ENCODE results near the gene PRDM15.

PRDM15 gene

GRCh38 chr21:41815652-41816582 lies 63.2 kb downstream of the PRDM15 start:
- H3K4me1 Mint-ChIP-seq (ENCODE audit: low read depth): no peaks in the 10 kb centered on the region
- no peaks in the 10 kb centered on the region for H3K9me3 Mint-ChIP-seq
- H3K27me3 Mint-ChIP-seq: no peaks in the 10 kb centered on the region

GRCh38 chr21:41813226-41813625 lies 65.9 kb downstream of the PRDM15 start:
- Mint-ChIP-seq H3K9me3 (no peaks in the 10 kb centered on the region), H3K4me3 (no peak overlapping the region), H3K4me1 (ENCODE audit: low read depth) (no peaks in the 10 kb centered on the region), H3K27ac (no peak overlapping the region), H3K27me3 (no peaks in the 10 kb centered on the region), H3K36me3 (ENCODE audit: low read depth) (peaks cover 52% of the 10 kb centered on the region)

More at GRCh38 chr21:41815652-41816582, 63.2 kb downstream of the PRDM15 start:
- Mint-ChIP-seq H3K4me3 (no peak overlapping the region), H3K27ac (no peak overlapping the region), H3K36me3 (ENCODE audit: low read depth) (peaks cover 45% of the 10 kb centered on the region)

- H3K4me3 Mint-ChIP-seq: no peak overlapping the region
- no peaks in the 10 kb centered on the region for H3K9me3 Mint-ChIP-seq
- no peaks in the 10 kb centered on the region for H3K4me1 Mint-ChIP-seq (ENCODE audit: low read depth)
- H3K36me3 Mint-ChIP-seq (ENCODE audit: low read depth): peaks cover 55% of the 10 kb centered on the region
- H3K27ac Mint-ChIP-seq: no peak overlapping the region
- H3K27me3 Mint-ChIP-seq: no peaks in the 10 kb centered on the region
Measured at GRCh38 chr21:41812679-41813078, 66.5 kb downstream of the PRDM15 start.

GRCh38 chr21:41810597-41810932 lies 68.6 kb downstream of the PRDM15 start:
- peaks cover 60% of the 10 kb centered on the region for H3K36me3 Mint-ChIP-seq (ENCODE audit: low read depth)
- H3K27ac Mint-ChIP-seq: no peak overlapping the region
- no peaks in the 10 kb centered on the region for H3K27me3 Mint-ChIP-seq
- H3K9me3 Mint-ChIP-seq: peaks cover 5% of the 10 kb centered on the region
- no peaks in the 10 kb centered on the region for H3K4me1 Mint-ChIP-seq (ENCODE audit: low read depth)
- no peak overlapping the region for H3K4me3 Mint-ChIP-seq

GRCh38 chr21:41809891-41810596 lies 69.1 kb downstream of the PRDM15 start:
- no peaks in the 10 kb centered on the region for H3K27me3 Mint-ChIP-seq
- H3K36me3 Mint-ChIP-seq (ENCODE audit: low read depth): peaks cover 58% of the 10 kb centered on the region
- no peaks in the 10 kb centered on the region for H3K4me1 Mint-ChIP-seq (ENCODE audit: low read depth)
- H3K4me3 Mint-ChIP-seq: no peak overlapping the region
- no peak overlapping the region for H3K27ac Mint-ChIP-seq
- peaks cover 5% of the 10 kb centered on the region for H3K9me3 Mint-ChIP-seq

- no peaks in the 10 kb centered on the region for H3K27me3 Mint-ChIP-seq
- peaks cover 5% of the 10 kb centered on the region for H3K9me3 Mint-ChIP-seq
- no peak overlapping the region for H3K27ac Mint-ChIP-seq
- H3K36me3 Mint-ChIP-seq (ENCODE audit: low read depth): peaks cover 57% of the 10 kb centered on the region
- H3K4me3 Mint-ChIP-seq: no peak overlapping the region
- H3K4me1 Mint-ChIP-seq (ENCODE audit: low read depth): no peaks in the 10 kb centered on the region
Measured at GRCh38 chr21:41808846-41809245, 70.3 kb downstream of the PRDM15 start.

- H3K27me3 Mint-ChIP-seq: no peaks in the 10 kb centered on the region
- peaks cover 50% of the 10 kb centered on the region for H3K36me3 Mint-ChIP-seq (ENCODE audit: low read depth)
- no peak overlapping the region for H3K27ac Mint-ChIP-seq
- no peaks in the 10 kb centered on the region for H3K4me1 Mint-ChIP-seq (ENCODE audit: low read depth)
- H3K9me3 Mint-ChIP-seq: peaks cover 5% of the 10 kb centered on the region
- no peak overlapping the region for H3K4me3 Mint-ChIP-seq
Measured at GRCh38 chr21:41808094-41808493, 71.0 kb downstream of the PRDM15 start.

- peak overlapping the region; percentile 2 for H3K27ac Mint-ChIP-seq
- no peak overlapping the region for H3K4me3 Mint-ChIP-seq
- no peaks in the 10 kb centered on the region for H3K27me3 Mint-ChIP-seq
- peaks cover 5% of the 10 kb centered on the region for H3K9me3 Mint-ChIP-seq
- H3K4me1 Mint-ChIP-seq (ENCODE audit: low read depth): no peaks in the 10 kb centered on the region
- H3K36me3 Mint-ChIP-seq (ENCODE audit: low read depth): peaks cover 55% of the 10 kb centered on the region
Measured at GRCh38 chr21:41806773-41807172, 72.4 kb downstream of the PRDM15 start.

- Mint-ChIP-seq H3K4me3 (no peak overlapping the region), H3K9me3 (peaks cover 5% of the 10 kb centered on the region), H3K27me3 (no peaks in the 10 kb centered on the region), H3K4me1 (ENCODE audit: low read depth) (no peaks in the 10 kb centered on the region), H3K36me3 (ENCODE audit: low read depth) (peaks cover 56% of the 10 kb centered on the region), H3K27ac (no peak overlapping the region)
Measured at GRCh38 chr21:41805643-41806042, 73.5 kb downstream of the PRDM15 start.

GRCh38 chr21:41805038-41805437 lies 74.1 kb downstream of the PRDM15 start:
- H3K27ac Mint-ChIP-seq: no peak overlapping the region
- no peaks in the 10 kb centered on the region for H3K27me3 Mint-ChIP-seq
- H3K4me3 Mint-ChIP-seq: no peak overlapping the region
- no peaks in the 10 kb centered on the region for H3K4me1 Mint-ChIP-seq (ENCODE audit: low read depth)
- peaks cover 56% of the 10 kb centered on the region for H3K36me3 Mint-ChIP-seq (ENCODE audit: low read depth)
- peaks cover 5% of the 10 kb centered on the region for H3K9me3 Mint-ChIP-seq

- H3K4me1 Mint-ChIP-seq (ENCODE audit: low read depth): no peaks in the 10 kb centered on the region
- H3K4me3 Mint-ChIP-seq: no peak overlapping the region
- no peaks in the 10 kb centered on the region for H3K27me3 Mint-ChIP-seq
- no peak overlapping the region for H3K27ac Mint-ChIP-seq
- peaks cover 59% of the 10 kb centered on the region for H3K36me3 Mint-ChIP-seq (ENCODE audit: low read depth)
- H3K9me3 Mint-ChIP-seq: peaks cover 5% of the 10 kb centered on the region
Measured at GRCh38 chr21:41804381-41804780, 74.8 kb downstream of the PRDM15 start.

- Mint-ChIP-seq H3K36me3 (ENCODE audit: low read depth) (peaks cover 60% of the 10 kb centered on the region), H3K27ac (no peak overlapping the region), H3K9me3 (peaks cover 5% of the 10 kb centered on the region), H3K4me1 (ENCODE audit: low read depth) (no peaks in the 10 kb centered on the region), H3K27me3 (no peaks in the 10 kb centered on the region), H3K4me3 (no peak overlapping the region)
Measured at GRCh38 chr21:41803316-41803715, 75.8 kb downstream of the PRDM15 start.

GRCh38 chr21:41802684-41803083 lies 76.5 kb downstream of the PRDM15 start:
- Mint-ChIP-seq H3K36me3 (ENCODE audit: low read depth) (peaks cover 61% of the 10 kb centered on the region), H3K27me3 (no peaks in the 10 kb centered on the region), H3K9me3 (peaks cover 5% of the 10 kb centered on the region), H3K4me1 (ENCODE audit: low read depth) (no peaks in the 10 kb centered on the region), H3K27ac (no peak overlapping the region), H3K4me3 (no peak overlapping the region)

GRCh38 chr21:41802198-41802584 lies 77.0 kb downstream of the PRDM15 start:
- H3K36me3 Mint-ChIP-seq (ENCODE audit: low read depth): peaks cover 57% of the 10 kb centered on the region

More at GRCh38 chr21:41802198-41802584, 77.0 kb downstream of the PRDM15 start:
- Mint-ChIP-seq H3K4me3 (no peak overlapping the region), H3K4me1 (ENCODE audit: low read depth) (no peaks in the 10 kb centered on the region), H3K27me3 (no peaks in the 10 kb centered on the region), H3K27ac (no peak overlapping the region), H3K9me3 (peaks cover 5% of the 10 kb centered on the region)

All from stimulated activated naive CD8-positive, alpha-beta T cell treated with anti-CD3 and anti-CD28 coated beads, Interleukin-15, Interleukin-2, amounts not matched to agents 100 ng/mL and 50 ng/mL, for 24 hours (primary cell).